Neural progenitor cell (in vitro differentiated cells): ENCODE data around the gene RUFY4. TPM values are rescaled to one million over a fixed set of nuclear protein-coding genes. Genes with fewer than 3 reads are reported as not detected.

ENCODE experiments used
- DNase-seq: peaks from one replicate; pipeline ENCODE4 v3.0.0-alpha.2; 2016; ENCODE audit warnings: low spot score
- H2AFZ ChIP-seq: fragments of 200-600 bp; sonication (generic); replicated peaks from 2 replicates; pipeline ENCODE4 v1.6.1; 2016; ENCODE audit warnings: antibody characterized with exemption
- H3F3A ChIP-seq: fragments of 200-600 bp; sonication (generic); 2 replicates; pipeline ENCODE4 v1.6.1; 2016; ENCODE audit warnings: antibody characterized with exemption, low read depth
- H3K27ac ChIP-seq: fragments of 200-600 bp; sonication (generic); 2 replicates; pipeline ENCODE4 v1.5.1; 2016; ENCODE audit warnings: mild to moderate bottlenecking
- H3K27me3 ChIP-seq: fragments of 200-600 bp; sonication (generic); 2 replicates; pipeline ENCODE4 v1.6.1; 2016; ENCODE audit warnings: mild to moderate bottlenecking, moderate library complexity
- H3K36me3 ChIP-seq: fragments of 200-600 bp; sonication (generic); 2 replicates; pipeline ENCODE4 v1.5.1; 2016
- H3K4me1 ChIP-seq: fragments of 200-600 bp; sonication (generic); 2 replicates; pipeline ENCODE4 v1.6.1; 2016; ENCODE audit warnings: mixed run types
- H3K4me2 ChIP-seq: fragments of 200-600 bp; sonication (generic); 2 replicates; pipeline ENCODE4 v1.6.1; 2016
- H3K4me3 ChIP-seq: fragments of 200-600 bp; sonication (generic); 2 replicates; pipeline ENCODE4 v1.5.1; 2016
- H3K79me2 ChIP-seq: fragments of 200-600 bp; sonication (generic); 2 replicates; pipeline ENCODE4 v1.6.1; 2016; ENCODE audit warnings: low read depth
- H3K9ac ChIP-seq: fragments of 200-600 bp; sonication (generic); 2 replicates; pipeline ENCODE4 v1.6.1; 2016
- H3K9me3 ChIP-seq: fragments of 200-600 bp; sonication (generic); 2 replicates; pipeline ENCODE4 v1.5.1; 2016; ENCODE audit warnings: low read depth
- H4K20me1 ChIP-seq: fragments of 200-600 bp; sonication (generic); 2 replicates; pipeline ENCODE4 v1.6.1; 2016; ENCODE audit warnings: low read depth
- H3K27ac Mint-ChIP-seq: 3 replicates; pipeline ENCODE4 v1.8.0; 2021; ENCODE audit warnings: mixed read lengths
- H3K27me3 Mint-ChIP-seq: 2 replicates; pipeline ENCODE4 v1.8.0; 2022; ENCODE audit warnings: low read depth, mild to moderate bottlenecking, inconsistent platforms, moderate library complexity, mixed read lengths; ENCODE audit not compliant: insufficient read depth
- H3K36me3 Mint-ChIP-seq: 3 replicates; pipeline ENCODE4 v1.8.0; 2021; ENCODE audit warnings: mixed read lengths
- H3K4me1 Mint-ChIP-seq: 3 replicates; pipeline ENCODE4 v1.8.0; 2021; ENCODE audit warnings: mixed read lengths
- H3K4me3 Mint-ChIP-seq: 3 replicates; pipeline ENCODE4 v1.8.0; 2021; ENCODE audit warnings: mild to moderate bottlenecking, moderate library complexity, mixed read lengths
- H3K9me3 Mint-ChIP-seq: 3 replicates; pipeline ENCODE4 v1.8.0; 2020; ENCODE audit warnings: mixed read lengths
- EZH2 ChIP-seq: fragments of 200-600 bp; sonication (generic); IDR thresholded peaks from 2 replicates; pipeline ENCODE4 v1.6.1; 2017; ENCODE audit warnings: antibody characterized with exemption, mild to moderate bottlenecking, moderate library complexity
- EZH2phosphoT487 ChIP-seq: fragments of 200-600 bp; sonication (generic); IDR thresholded peaks from 2 replicates; pipeline ENCODE4 v1.6.1; 2017; ENCODE audit warnings: antibody characterized with exemption
- total RNA-seq: library from RNA; depleted of rRNA; stranded (reverse); fragments of >200 nt; gene quantifications from 2 replicates; pipeline ENCODE4 v1.2.3, GENCODE V29; 2015; ENCODE audit warnings: low replicate concordance
- TF ChIP-seq, protein P1 (sequence below): fragments of 200-600 bp; sonication (generic); IDR thresholded peaks from 2 replicates; pipeline ENCODE4 v1.5.1; 2017; ENCODE audit warnings: antibody characterized with exemption, mild to moderate bottlenecking

The RUFY4 gene
- total RNA-seq, 1 donor from 2014 or later, result not detected

DNA sequence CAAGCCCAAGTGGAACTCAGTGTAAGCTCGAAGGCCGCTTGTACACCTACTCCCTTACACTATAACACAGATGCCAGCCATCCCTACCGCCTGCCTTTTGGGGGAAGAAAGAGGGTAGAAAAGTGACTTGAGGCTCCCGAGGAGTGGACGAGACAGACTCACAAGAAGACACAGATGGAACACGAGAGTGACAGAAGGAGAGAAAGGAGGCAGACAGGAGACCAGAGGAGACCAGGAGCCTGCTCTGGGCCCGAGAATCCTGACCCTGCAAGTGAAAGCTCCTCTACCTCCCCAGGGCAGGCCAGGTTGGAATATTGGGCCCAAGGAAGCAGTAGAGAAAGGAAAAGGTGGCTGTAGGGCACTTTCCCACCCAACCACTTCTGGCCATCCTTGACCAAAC lies 42.8 kb upstream of the RUFY4 start:
- H3K27me3 Mint-ChIP-seq, result peaks cover 5% of the 10 kb centered on the region
- Histone ChIP-seq H3F3A (peaks cover 6% of the 10 kb centered on the region), H3K27ac (no peak overlapping the region), H4K20me1 (no peaks in the 10 kb centered on the region), H3K27me3 (peaks cover 3% of the 10 kb centered on the region), H3K9ac (no peak overlapping the region), H3K9me3 (no peaks in the 10 kb centered on the region), H3K4me2 (no peak overlapping the region), H3K79me2 (no peaks in the 10 kb centered on the region), H3K4me3 (no peak overlapping the region), H3K36me3 (no peaks in the 10 kb centered on the region), H2AFZ (no peak overlapping the region), H3K4me1 (peaks cover 25% of the 10 kb centered on the region)
- H3K4me3 Mint-ChIP-seq, result no peak overlapping the region
- no peak for TF ChIP-seq EZH2
- no peak for TF ChIP-seq EZH2phosphoT487
- TF ChIP-seq, protein P1, sequence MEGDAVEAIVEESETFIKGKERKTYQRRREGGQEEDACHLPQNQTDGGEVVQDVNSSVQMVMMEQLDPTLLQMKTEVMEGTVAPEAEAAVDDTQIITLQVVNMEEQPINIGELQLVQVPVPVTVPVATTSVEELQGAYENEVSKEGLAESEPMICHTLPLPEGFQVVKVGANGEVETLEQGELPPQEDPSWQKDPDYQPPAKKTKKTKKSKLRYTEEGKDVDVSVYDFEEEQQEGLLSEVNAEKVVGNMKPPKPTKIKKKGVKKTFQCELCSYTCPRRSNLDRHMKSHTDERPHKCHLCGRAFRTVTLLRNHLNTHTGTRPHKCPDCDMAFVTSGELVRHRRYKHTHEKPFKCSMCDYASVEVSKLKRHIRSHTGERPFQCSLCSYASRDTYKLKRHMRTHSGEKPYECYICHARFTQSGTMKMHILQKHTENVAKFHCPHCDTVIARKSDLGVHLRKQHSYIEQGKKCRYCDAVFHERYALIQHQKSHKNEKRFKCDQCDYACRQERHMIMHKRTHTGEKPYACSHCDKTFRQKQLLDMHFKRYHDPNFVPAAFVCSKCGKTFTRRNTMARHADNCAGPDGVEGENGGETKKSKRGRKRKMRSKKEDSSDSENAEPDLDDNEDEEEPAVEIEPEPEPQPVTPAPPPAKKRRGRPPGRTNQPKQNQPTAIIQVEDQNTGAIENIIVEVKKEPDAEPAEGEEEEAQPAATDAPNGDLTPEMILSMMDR, result no peak
- H3K36me3 Mint-ChIP-seq, result no peaks in the 10 kb centered on the region
- H3K4me1 Mint-ChIP-seq, result peaks cover 38% of the 10 kb centered on the region
- no peak for DNase-seq
- H3K9me3 Mint-ChIP-seq, result no peaks in the 10 kb centered on the region
- peak overlapping the region; percentile 58 for H3K27ac Mint-ChIP-seq

DNA sequence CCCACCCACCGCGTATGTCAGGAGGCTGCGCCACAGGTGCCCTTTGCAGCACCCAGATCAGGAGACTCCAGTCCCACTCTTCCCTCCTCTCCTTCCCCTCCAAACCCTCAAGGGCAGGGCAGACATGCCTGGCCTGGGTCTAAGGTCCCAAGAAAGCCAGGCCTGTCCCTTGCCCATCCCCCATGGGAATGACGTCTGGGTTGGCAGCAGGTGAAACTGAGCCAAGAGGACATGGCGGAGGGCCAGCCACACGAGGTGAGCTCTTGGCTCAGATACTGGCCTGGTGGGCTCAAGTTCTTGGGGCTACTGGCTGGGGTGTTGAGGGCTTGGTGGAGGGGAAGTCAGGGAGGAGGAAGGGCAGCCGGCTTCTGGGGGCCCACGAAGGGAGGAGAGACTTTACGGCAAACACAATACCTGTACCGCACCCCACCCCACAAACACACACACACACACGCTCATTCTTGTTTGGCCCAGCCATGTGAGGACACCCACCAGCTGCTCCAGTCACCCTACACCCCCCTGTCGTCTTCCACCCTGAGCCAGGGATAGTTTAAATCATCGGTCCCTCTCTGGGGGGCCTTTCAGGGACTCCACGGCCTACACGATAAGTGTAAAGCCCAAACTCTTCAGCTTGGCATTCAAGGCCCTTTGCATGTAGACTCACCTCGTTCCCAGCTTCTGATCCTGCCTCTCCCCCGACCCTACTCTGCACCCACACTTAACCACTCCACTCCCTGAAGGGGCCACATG lies 42.2 kb upstream of the RUFY4 start:
- H2AFZ ChIP-seq, result no peak overlapping the region
- Mint-ChIP-seq H3K4me3 (no peak overlapping the region), H3K27me3 (peaks cover 4% of the 10 kb centered on the region), H3K36me3 (no peaks in the 10 kb centered on the region), H3K27ac (no peak overlapping the region), H3K4me1 (peaks cover 33% of the 10 kb centered on the region), H3K9me3 (no peaks in the 10 kb centered on the region)
- no peak overlapping the region for H3K9ac ChIP-seq
- peaks cover 6% of the 10 kb centered on the region for H3K27me3 ChIP-seq
- TF ChIP-seq, protein P1, result no peak
- TF ChIP-seq EZH2phosphoT487, result no peak
- no peak for TF ChIP-seq EZH2
- no peaks in the 10 kb centered on the region for H4K20me1 ChIP-seq
- DNase-seq, result no peak
- H3K4me2 ChIP-seq, result no peak overlapping the region
- H3K9me3 ChIP-seq, result no peaks in the 10 kb centered on the region
- peaks cover 6% of the 10 kb centered on the region for H3F3A ChIP-seq
- no peak overlapping the region for H3K4me3 ChIP-seq
- no peaks in the 10 kb centered on the region for H3K79me2 ChIP-seq
- peaks cover 21% of the 10 kb centered on the region for H3K4me1 ChIP-seq
- H3K36me3 ChIP-seq, result no peaks in the 10 kb centered on the region
- no peak overlapping the region for H3K27ac ChIP-seq

DNA sequence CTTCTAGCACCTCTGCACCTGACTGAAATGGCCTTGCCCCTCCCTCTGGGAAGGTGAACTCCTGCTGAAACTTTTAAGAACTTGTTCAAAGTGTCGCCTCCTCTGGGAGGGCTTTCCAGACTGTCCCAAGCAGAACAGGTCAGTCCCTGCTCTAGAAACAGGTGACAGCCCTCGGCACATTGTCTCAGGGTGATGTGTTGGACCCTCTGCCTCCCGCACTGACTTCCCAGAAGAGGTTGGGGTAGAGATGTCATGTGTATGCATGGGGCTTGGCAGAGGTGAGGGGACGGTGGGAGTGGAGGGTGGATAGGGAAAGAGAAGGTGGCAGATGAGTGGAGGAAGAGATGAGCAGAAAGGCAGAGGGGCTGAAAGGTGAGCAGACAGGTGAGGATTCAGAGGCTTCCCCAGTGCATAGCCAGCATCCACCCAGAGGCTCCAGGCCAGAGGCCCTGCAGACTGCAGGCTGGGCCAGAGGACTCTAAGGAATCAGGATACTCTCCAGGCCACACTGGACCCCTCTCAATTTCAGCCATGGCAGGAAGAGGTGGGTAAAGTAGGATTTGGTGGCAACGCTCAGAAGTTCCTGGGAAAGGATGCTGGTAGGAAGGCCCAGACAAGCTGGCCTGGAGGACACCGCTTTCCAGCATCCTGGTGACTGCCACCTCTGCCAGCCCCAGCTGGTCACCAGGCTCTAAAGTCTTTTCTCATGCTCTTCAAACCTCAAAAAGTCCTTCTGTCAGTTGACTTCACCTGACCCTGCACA lies 41.4 kb upstream of the RUFY4 start:
- H4K20me1 ChIP-seq, result no peaks in the 10 kb centered on the region
- H2AFZ ChIP-seq, result no peak overlapping the region
- no peaks in the 10 kb centered on the region for H3K79me2 ChIP-seq
- H3K36me3 Mint-ChIP-seq, result no peaks in the 10 kb centered on the region
- peaks cover 14% of the 10 kb centered on the region for H3K27me3 ChIP-seq
- H3K27ac ChIP-seq, result no peak overlapping the region
- H3K4me1 Mint-ChIP-seq, result peaks cover 26% of the 10 kb centered on the region
- H3K27ac Mint-ChIP-seq, result no peak overlapping the region
- H3K9me3 Mint-ChIP-seq, result no peaks in the 10 kb centered on the region
- peaks cover 6% of the 10 kb centered on the region for H3F3A ChIP-seq
- H3K4me1 ChIP-seq, result peaks cover 14% of the 10 kb centered on the region
- H3K4me2 ChIP-seq, result no peak overlapping the region
- TF ChIP-seq, protein P1, result no peak
- TF ChIP-seq EZH2 (no peak), EZH2phosphoT487 (no peak)
- no peak overlapping the region for H3K4me3 ChIP-seq
- H3K4me3 Mint-ChIP-seq, result no peak overlapping the region
- H3K36me3 ChIP-seq, result no peaks in the 10 kb centered on the region
- H3K9ac ChIP-seq, result no peak overlapping the region
- no peaks in the 10 kb centered on the region for H3K9me3 ChIP-seq
- H3K27me3 Mint-ChIP-seq, result peaks cover 2% of the 10 kb centered on the region
- DNase-seq, result no peak
